GM21723 (cell line): ENCODE measurements around the gene RCOR1.

Experiments used
- ATAC-seq: cut with Tn5 transposase; IDR thresholded peaks from one replicate; pipeline ENCODE4 v1.9.1; 2021; ENCODE audit warnings: mild to moderate bottlenecking, moderate library complexity; ENCODE audit not compliant: unreplicated experiment

Gene RCOR1

GRCh38 chr14:102668291-102668873 is 75.9 kb downstream of the RCOR1 start:
- ATAC-seq: no peak

GRCh38 chr14:102671410-102671809 is 79.0 kb downstream of the RCOR1 start:
- ATAC-seq: no peak

GRCh38 chr14:102672410-102672960 is 80.0 kb downstream of the RCOR1 start:
- ATAC-seq: no peak

GRCh38 chr14:102675396-102675795 is 82.9 kb downstream of the RCOR1 start:
- no peak for ATAC-seq

- no peak for ATAC-seq
Measured at GRCh38 chr14:102678394-102678793, 85.9 kb downstream of the RCOR1 start.

- ATAC-seq: no peak
Measured at GRCh38 chr14:102683399-102684297, 91.2 kb downstream of the RCOR1 start.

GRCh38 chr14:102684298-102684663 is 91.8 kb downstream of the RCOR1 start:
- ATAC-seq: no peak

GRCh38 chr14:102686196-102686801 is 93.8 kb downstream of the RCOR1 start:
- no peak for ATAC-seq

GRCh38 chr14:102688290-102688689 is 95.8 kb downstream of the RCOR1 start:
- no peak for ATAC-seq

GRCh38 chr14:102690509-102691286 is 98.2 kb downstream of the RCOR1 start:
- no peak for ATAC-seq

- ATAC-seq: no peak
Measured at GRCh38 chr14:102691763-102692162, 99.3 kb downstream of the RCOR1 start.

- no peak for ATAC-seq
Measured at GRCh38 chr14:102692334-102692733, 99.9 kb downstream of the RCOR1 start.

GRCh38 chr14:102693006-102693755 is 100.7 kb downstream of the RCOR1 start:
- no peak for ATAC-seq

- ATAC-seq: no peak
Measured at GRCh38 chr14:102694530-102695166, 102.2 kb downstream of the RCOR1 start.

GRCh38 chr14:102695167-102695555 is 102.7 kb downstream of the RCOR1 start:
- ATAC-seq: no peak

- no peak for ATAC-seq
Measured at GRCh38 chr14:102696332-102696731, 103.9 kb downstream of the RCOR1 start.

- no peak for ATAC-seq
Measured at GRCh38 chr14:102696856-102697495, 104.5 kb downstream of the RCOR1 start.

- no peak for ATAC-seq
Measured at GRCh38 chr14:102697501-102697900, 105.1 kb downstream of the RCOR1 start.

- no peak for ATAC-seq
Measured at GRCh38 chr14:102699416-102700110, 107.1 kb downstream of the RCOR1 start.
